GM18502 (cell line): ENCODE data around the gene CCNI.
"Not testable (repeated sequence)": the region's sequence is repeated elsewhere in the genome, so short reads cannot be mapped to it uniquely, and the experiment has no call there.

Experiments
- ATAC-seq: cut with Tn5 transposase; IDR thresholded peaks from one replicate; pipeline ENCODE4 v1.9.1; 2021; ENCODE audit warnings: mild to moderate bottlenecking; ENCODE audit not compliant: unreplicated experiment, poor library complexity

CCNI gene, protein sequence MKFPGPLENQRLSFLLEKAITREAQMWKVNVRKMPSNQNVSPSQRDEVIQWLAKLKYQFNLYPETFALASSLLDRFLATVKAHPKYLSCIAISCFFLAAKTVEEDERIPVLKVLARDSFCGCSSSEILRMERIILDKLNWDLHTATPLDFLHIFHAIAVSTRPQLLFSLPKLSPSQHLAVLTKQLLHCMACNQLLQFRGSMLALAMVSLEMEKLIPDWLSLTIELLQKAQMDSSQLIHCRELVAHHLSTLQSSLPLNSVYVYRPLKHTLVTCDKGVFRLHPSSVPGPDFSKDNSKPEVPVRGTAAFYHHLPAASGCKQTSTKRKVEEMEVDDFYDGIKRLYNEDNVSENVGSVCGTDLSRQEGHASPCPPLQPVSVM

DNA sequence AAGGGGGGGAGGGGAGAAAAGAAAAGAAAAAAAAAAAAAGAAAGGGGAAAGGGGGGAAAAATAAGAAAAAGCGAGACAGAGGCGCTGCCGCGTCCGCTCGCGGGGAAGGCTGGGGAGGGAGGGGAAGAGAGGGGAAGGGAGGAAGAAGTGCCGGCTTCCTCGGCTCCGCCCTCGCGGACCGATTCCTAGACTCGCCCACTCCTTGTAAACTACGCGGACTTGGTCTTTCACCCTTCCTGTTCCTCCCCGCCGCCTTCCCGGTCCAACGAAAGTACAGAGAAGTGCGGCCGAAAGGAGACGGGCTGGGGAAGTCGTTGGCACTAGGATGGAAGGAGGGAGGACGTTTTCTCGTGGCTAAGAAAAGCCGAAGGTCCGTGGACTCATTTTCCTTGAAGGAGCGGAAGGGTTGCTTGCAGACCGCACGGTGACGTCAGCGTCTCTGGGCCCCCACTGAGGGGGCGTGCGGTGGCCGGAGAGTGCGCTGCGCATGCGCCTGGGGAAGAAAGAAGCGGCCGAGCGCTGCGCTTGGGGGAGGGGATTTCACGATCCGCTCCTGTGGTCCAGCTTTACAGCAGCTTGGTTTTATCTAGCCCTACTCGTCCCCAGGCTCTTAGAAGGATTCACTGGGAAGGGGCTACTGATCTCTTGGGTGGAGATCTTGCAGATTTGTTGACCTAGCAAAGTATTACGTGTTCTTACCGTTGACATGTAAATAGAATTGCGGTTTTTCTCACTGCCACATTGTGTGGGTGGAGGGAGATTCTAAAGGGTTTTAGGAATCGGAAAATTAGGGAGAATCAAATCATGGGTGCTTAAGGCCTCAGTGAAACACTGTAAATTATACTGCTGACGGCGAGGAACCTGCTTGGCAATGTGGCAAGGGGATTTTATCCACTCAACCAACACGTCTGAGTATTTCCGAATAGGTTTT, at the start of gene CCNI:
TSS of gene CCNI (minus strand) at position 121 of the 931 bp plus-strand sequence. CDS start 9,627 bp downstream, outside the sequence.
- ATAC-seq = peak; percentile 68

DNA sequence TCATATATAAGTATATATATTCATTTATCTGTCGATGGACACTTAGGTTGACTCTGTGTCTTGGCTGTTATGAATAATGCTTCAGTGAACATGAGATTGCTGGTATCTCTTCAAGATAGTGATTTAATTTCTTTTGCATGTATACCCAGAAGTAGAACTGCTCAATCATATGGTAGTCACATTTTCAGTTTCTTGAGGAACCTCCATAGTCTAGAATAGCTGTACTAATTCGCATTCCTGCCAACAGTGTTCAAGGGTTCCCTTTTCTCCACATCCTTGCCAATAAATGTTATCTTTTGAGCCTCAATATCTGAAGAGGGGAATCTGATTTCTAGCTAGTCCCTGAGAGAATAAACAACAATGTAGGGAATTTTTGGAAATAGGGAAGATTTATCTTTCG, 48.8 kb upstream of the CCNI start:
- ATAC-seq = no peak

DNA sequence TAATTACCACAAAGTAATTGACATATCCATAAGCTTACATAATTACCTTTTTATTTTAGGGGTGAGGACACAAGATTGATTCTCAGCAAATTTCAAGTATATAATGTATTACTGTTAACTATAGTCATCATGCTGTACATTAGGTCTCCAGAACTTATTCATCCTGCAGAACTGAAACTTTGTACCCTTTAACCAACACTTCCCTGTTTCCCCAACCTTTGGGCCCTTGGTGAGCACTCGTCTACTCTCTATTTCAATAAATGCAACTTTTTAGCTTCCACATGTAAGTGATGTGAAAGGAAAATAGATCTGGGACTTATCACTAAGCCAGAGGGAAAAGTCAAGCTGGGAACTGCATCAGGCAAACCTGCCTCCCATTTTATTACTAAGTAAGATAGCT, 47.6 kb upstream of the CCNI start:
- no peak for ATAC-seq

DNA sequence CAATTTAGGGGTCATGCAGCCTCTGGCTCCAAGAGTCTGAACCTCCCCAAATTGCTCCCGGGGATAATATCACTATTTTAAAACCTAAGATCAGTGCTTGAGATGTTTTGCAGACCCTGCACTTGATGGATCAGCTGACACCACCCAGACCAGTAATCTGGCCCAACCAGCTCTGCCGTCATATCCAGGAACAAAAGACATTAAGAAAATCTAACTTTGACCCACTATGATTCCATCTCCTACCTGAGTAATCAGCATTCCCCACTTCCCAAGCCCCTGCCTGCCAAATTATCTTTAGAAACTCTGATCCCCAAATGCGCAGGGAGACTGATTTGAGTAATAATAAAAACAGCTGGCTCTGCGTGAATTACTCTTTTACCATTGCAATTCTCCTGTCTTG, 46.9 kb upstream of the CCNI start:
- ATAC-seq = no peak

DNA sequence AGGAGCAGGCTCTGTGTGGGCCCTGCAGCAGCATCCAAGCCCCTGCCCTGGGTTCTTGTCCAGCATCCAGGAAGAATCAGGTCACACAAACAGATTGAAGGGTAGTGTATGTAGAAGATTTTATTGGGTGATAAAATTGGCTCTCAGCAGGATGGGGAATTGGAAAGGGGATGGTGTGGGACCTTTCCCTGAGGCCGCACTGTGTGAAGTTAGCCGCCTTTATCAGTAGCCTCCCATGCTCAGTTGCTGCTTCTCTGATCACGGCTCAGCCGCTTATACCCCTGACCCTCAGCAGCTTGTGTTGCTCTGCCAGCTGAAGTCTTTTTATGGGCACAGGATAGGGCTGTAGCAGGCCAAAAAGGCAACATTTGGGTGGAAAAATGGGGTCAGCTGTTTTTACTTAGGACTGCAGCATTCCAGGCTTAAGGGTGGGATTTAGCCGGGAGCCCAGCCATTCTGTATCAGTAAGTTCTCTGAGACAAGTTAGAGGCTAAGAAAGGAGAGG, 46.0 kb upstream of the CCNI start:
- ATAC-seq = no peak

DNA sequence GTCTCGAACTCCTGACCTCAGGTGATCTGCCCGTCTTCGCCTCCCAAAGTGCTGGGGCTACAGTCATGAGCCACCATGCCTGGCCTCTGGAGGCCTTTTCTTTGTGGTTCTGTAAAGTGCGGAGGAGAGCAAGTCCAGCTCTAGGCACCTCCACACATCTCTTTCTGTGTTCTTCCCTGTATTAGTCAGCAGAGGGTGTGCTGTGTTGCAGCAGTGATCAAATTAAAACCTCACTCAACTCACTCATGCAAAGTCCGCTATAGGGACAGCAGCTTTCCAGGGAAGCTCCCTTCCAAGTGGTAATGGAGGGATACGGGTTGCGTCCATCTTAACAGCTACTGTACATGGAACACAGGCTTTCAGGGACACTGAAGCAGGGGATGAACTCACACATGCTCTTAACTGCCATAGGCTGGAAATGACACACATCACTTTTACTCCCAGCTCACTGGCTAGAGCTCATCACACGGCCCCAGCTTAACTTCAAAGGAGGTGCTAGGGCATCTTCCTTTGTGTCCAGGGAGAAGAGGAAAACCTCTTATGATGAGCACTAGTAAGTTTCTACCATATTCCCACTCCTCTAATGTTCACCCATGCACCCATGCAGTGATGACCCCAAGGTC, 45.2 kb upstream of the CCNI start:
- ATAC-seq = peak; percentile 72

DNA sequence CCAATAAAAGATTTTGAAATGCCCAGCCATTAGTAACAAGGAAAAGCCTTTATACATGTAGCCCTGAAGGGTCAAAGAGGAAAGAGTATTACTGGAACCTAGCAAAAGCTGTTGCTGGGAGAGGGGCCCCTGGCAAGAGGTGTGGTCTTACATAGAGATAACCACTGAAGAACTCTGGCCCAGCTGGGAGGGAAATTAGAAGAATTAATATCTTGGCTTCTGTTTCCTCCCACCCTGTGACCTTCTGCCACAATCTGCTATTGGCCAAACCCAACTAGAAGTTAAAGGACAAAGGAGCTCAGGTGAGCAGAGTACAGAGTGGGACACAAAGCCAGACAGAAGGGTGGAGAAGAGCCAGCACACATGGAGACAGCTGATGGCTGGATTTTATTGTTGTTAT, 41.9 kb upstream of the CCNI start:
- ATAC-seq = no peak

DNA sequence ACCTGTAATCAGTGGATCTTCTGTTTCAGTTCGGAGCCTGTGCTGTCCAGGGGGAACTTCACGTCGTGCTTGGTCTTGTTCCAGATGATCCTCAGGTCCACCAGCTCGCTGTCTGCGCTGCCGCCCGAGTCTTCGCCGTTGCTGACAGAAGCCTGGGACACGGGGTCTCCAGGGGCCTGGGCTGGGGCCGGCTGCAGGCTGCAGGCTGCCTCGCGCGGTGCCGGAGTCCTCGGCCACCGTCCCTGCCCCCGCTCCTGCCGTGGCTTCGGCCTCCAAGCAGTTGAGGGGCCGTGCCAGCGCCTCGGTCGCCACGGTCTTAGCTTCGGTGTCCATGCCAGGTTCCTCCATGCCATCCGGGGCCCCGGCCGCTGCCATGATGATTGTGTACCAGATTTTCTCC, 37.3 kb upstream of the CCNI start:
- no peak for ATAC-seq

DNA sequence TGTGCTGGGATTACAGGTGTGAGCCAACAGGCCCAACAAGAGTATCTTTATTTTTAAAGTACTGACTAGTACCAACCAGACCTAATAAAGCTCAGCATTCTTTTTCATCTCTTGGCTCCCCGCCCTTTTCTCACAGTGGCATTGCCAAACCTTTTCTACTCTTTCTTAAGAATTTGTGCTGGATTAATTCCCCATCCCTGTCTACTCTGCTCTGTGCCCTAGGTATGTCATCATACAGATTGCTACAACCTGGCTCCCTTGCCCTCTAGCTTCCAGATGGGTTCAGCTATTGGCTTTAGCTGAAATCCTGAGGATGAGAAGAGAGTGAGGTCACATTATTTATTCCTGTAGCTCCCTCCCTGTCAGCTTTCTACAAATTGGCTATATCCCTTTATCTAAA, 34.9 kb upstream of the CCNI start:
- no peak for ATAC-seq

DNA sequence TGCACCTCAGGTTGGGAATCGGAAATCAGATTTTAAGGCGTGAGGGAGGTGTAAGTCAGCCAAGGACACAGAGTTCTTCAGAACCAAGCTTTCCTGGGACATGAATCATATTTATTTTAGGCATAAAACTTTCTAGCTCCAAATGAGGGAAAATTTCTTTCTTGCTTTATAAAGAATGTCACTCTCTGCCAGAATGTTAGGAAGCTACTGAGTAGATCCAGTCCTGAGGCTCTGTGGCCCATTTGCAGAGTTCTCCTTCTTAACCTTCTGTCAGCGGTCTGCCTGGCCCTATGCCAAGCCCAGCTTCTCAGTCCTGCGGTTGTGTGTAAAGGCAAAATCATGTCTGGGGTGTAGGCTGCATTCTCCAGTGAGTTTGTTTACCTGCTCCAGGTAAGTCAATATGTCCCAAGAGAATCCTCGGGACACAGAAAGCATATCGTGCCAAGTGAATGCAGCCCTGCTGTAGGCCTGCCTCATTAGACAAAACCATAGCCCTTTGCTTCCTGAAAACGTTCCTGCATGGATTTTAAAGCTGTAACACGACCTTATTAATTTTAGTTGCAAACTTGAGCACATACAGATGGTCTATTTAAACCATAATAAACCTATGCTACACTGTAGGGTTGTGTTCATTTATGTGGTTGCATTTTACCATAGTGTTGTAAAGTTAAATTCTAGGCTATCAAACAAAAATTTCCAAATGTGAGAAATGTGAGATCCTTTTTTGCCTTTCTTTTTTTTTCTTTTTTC, 29.2 kb upstream of the CCNI start:
- no peak for ATAC-seq

DNA sequence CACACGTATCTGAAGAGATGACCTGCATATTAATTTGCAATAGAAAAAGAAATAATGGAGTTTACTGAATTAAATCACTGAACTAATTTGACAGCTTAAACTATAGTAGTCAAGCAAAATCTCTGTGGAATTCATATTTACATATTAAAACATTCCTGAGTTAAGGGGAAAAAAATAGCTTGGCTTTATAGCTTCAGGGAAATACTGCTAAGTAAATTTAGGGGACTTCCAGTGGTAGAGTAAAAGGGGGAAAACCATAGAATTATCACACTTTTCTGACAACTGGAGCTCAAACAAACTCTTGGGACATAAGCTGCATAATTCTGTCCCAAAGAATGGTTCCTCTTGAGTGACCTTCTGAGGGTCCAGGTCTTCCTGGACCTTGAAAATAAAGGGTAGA, 28.6 kb upstream of the CCNI start:
- no peak for ATAC-seq

DNA sequence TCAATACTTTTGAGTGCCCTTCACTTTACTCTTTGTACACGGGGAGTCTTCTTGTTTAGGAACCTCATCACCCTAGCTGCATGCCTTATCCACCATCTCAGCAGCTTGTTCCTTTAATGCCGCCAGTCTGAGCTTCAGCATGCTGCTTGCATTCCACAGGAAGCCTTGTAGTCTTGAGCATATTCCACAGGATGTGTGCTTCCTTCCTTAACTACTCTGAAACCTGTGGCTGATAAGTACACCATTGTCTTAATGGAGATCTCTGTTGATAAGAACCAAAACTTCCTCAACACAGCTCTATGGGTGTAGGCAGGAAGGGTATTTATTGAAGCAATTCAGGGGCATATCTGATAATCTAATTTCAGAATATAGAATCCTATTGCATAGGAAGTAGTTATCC, 24.4 kb upstream of the CCNI start:
- ATAC-seq = no peak

DNA sequence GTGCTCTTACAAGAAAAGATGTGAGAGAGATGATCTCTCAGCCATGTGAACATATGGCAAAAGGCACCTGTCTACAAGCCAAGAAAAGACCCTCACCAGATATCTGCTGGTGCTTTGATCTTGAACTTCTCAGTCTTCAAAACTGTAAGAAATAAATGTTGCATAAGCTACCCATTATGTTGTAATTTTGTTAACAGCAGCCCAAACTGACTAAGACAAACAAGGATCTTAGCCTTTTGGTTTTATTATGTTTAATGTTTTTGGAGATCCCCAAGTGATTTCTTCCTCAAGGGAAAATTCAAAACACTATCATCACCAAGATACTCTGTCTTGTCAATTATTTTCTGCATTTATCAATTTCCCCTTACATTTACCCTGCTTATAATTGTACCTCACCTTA, 21.8 kb upstream of the CCNI start:
- no peak for ATAC-seq

DNA sequence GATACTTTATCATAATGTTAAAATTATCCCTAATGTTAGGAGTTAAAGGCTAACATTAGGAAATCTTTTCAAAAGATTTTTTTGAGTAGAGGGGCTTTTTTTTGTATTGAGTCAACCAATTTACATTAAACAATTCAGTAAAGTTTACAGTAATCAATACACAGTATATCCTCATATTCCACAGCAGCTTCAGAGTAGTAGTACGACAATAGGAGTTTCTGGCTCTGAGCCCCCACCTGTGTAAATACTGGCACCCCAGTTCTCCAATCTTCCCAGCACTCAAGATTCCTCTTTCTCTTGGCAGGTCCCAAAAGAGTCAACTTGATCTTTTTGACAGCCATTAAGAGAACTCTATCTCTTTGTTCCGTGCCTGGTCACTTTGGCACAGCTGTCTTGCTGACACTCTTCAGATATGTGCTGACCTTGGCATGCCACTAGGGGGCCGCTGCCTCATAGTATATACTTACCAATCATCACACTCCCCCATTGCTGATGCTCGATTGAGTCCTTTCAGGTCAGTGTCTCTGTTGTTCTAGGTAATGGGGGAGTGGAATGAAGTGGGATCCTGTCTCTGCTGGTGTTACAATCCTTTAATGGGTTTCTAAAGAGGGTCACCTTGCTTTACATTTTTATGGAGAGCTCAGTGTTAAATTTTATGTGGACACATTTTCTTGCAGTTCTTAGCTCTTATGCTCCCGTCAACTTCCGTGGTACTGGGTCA, 19.5 kb upstream of the CCNI start:
- peak; percentile 99 for ATAC-seq

DNA sequence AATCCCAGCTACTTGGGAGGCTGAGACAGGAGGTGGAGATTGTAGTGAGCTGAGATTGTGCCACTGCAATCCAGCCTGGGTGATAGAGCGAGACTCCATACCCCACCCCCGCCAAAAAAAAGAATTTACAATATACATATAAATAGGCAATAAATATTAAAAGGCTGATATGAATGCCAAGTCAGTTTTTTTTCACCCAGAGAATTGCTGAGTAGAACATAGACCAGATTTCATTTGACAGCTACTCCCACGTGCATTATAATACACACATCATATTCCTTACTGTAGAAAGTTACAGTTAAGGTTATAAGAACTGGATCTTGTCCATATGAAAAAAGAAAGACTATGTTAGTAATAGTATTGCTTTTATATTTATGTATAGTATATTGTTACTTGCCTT, 18.7 kb upstream of the CCNI start:
- ATAC-seq = no peak

DNA sequence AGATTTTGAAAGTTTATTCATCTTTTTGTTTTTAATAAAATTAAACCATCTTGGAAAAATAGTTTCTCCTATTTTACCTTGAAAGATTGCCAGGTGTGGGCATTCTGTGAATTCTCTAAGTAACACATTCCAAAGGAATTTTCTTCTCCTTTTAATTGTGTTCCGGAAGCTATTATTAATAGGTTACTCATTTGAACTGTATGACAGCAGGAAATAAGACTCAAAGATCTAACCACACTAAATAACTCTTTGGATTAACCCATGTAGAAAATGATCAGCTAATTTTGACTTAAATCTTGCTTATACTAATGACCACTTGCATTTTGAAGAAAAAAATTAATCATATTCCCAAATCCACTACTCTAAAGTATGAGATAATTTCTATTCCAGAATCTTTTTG, 17.6 kb upstream of the CCNI start:
- no peak for ATAC-seq

DNA sequence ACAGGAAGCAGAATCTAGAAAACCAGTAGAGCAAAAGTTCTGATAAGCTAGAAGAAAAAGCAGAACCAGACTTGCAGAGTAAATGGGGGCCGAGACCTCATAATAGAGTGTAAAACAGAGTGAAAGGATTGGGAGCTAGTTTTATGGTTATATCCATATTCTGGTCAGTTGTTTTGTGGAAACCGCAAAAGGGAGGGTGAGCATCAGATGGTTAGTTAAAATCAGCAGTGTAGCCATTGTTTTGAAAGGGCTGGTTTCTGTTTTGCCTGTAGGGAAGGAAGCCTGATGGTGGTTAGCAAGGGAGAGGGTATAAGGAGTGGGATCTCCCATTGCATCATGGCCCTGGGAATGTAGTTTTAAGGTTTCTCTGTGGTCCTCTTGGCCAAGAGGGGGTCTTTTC, 17.2 kb upstream of the CCNI start:
- ATAC-seq = no peak

DNA sequence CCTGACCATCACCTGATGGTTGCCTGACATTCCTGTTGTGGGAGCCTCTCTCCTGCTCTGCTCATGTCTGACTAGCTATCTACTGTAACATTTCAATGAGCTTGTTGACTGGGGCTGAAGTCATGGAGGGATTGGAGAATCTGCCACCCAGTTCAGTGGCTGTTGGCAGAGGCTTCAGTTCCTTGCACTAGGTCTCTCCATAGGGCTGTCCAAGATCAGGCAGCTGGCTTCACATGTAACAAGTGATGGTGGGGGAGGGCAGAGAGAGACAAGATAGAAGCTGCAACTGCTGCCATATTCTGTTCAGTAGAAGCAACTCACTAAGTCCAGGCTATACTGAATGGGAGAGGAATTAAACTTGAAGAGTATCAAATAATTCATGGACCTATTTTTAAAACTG, 14.1 kb upstream of the CCNI start:
- ATAC-seq = no peak

DNA sequence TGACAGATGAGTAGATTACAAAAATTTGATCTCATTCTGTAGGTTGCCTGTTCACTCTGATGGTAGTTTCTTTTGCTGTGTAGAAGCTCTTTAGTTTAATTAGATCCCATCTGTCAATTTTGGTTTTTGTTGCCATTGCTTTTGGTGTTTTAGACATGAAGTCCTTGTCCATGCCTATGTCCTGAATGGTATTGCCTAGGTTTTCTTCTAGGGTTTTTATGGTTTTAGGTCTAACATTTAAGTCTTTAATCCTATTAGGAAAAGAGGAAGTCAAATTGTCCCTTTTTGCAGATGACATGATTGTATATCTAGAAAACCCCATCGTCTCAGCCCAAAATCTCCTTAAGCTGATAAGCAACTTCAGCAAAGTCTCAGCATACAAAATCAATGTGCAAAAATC, 11.2 kb upstream of the CCNI start:
- not testable (repeated sequence) for ATAC-seq
